GM12878 (cell line): Measurements from ENCODE around the gene HDDC2. TPM values are rescaled to one million over a fixed set of nuclear protein-coding genes. Genes with fewer than 3 reads are reported as not detected.

Experiments
- ATAC-seq: fragments of 200-7000 bp; cut with Tn5 transposase; 3 replicates; pipeline ENCODE4 v1.9.1; 2020; ENCODE audit warnings: mild to moderate bottlenecking, moderate library complexity
- BruUV-seq: library from RNA; stranded (reverse); fragments of 400-500 nt; replicated peaks from 2 replicates; lab custom pipeline; 2021; lab: Mats Ljungman, UMichigan
- CTCF ChIA-PET: fragments of 300-600 bp; sonication (Branson Sonifier 250); formaldehyde crosslinking; extraction: SDS; loops from one replicate; lab custom pipeline; 2021; ENCODE audit warnings: inconsistent platforms; lab: Yijun Ruan, JAX
- POLR2A ChIA-PET: fragments of 350-600 bp; formaldehyde crosslinking; extraction: SDS; loops from one replicate; lab custom pipeline; 2021; ENCODE audit warnings: inconsistent platforms; lab: Charles Lee
- RAD21 ChIA-PET: fragments of 300-600 bp; sonication (Branson Sonifier 250); formaldehyde crosslinking; loops from one replicate; lab custom pipeline; 2023; ENCODE audit warnings: antibody characterized with exemption; ENCODE audit not compliant: unreplicated experiment; lab: Charles Lee
- SMC1A ChIA-PET: fragments of 300-600 bp; sonication (Branson Sonifier 250); formaldehyde crosslinking; loops from one replicate; lab custom pipeline; 2023; ENCODE audit not compliant: unreplicated experiment, uncharacterized antibody; lab: Charles Lee
- DNase-seq: peaks from one replicate; pipeline ENCODE4 v3.0.0-alpha.2; 2011; ENCODE audit warnings: low read depth, low spot score
- FAIRE-seq: peaks from 3 replicates; lab custom pipeline; 2011; peaks lifted over from hg19 to GRCh38; lab: Jason Lieb, UNC
- H2AFZ ChIP-seq: 2 replicates; pipeline ENCODE4 v1.6.0; 2011; ENCODE audit warnings: low read depth, low read length, control low read depth; ENCODE audit not compliant: control insufficient read depth
- H3K27ac ChIP-seq: 2 replicates; pipeline ENCODE4 v1.5.1; 2011; ENCODE audit warnings: control low read depth; ENCODE audit not compliant: control insufficient read depth, insufficient read depth
- H3K27me3 ChIP-seq, 2 experiments: replicated peaks in 1 of 2; 2 replicates each; pipeline versions ENCODE4 v1.6.0 to v1.6.1; 2011; ENCODE audit warnings: low read length in 1 of 2; ENCODE audit not compliant: control insufficient read depth in 2 of 2, insufficient read depth in 2 of 2
- H3K36me3 ChIP-seq, 2 experiments: 2 replicates each; pipeline ENCODE4 v1.5.1; 2011; ENCODE audit warnings: low read length in 1 of 2; ENCODE audit not compliant: control insufficient read depth in 2 of 2, insufficient read depth in 2 of 2
- H3K4me1 ChIP-seq: 2 replicates; pipeline ENCODE4 v1.6.1; 2011; ENCODE audit warnings: mild to moderate bottlenecking, low read length, moderate library complexity, mixed read lengths; ENCODE audit not compliant: control insufficient read depth, insufficient read depth
- H3K4me2 ChIP-seq: 2 replicates; pipeline ENCODE4 v1.6.0; 2011; ENCODE audit warnings: control low read depth; ENCODE audit not compliant: control insufficient read depth, insufficient read depth
- H3K4me3 ChIP-seq: fragments of 200-600 bp; sonication (generic); 2 replicates; pipeline ENCODE4 v1.5.1; 2016
- H3K79me2 ChIP-seq: 2 replicates; pipeline ENCODE4 v1.6.0; 2011; ENCODE audit warnings: low read length; ENCODE audit not compliant: control insufficient read depth, insufficient read depth
- H3K9ac ChIP-seq: 2 replicates; pipeline ENCODE4 v1.8.0; 2011; ENCODE audit warnings: low read length, control low read depth, mixed read lengths; ENCODE audit not compliant: control insufficient read depth, insufficient read depth
- H3K9me3 ChIP-seq: replicated peaks from 3 replicates; pipeline ENCODE4 v1.5.1; 2011; ENCODE audit warnings: mild to moderate bottlenecking, low read length; ENCODE audit not compliant: control insufficient read depth, insufficient read depth
- H4K20me1 ChIP-seq: 2 replicates; pipeline ENCODE4 v1.6.0; 2011; ENCODE audit not compliant: control insufficient read depth, insufficient read depth
- ATF7 ChIP-seq: fragments of 450-650 bp; IDR thresholded peaks from 2 replicates; pipeline ENCODE4 v1.6.1; 2016; ENCODE audit warnings: low read depth, mild to moderate bottlenecking
- BHLHE40 ChIP-seq, 2 experiments: fragments of 450-650 bp in 1 of 2; IDR thresholded peaks; 2 replicates each; pipeline ENCODE4 v1.6.1; 2011 to 2017; ENCODE audit warnings: low read depth in 2 of 2, borderline replicate concordance in 1 of 2, improper control_type of control experiment in 1 of 2, low read length in 1 of 2, mild to moderate bottlenecking in 1 of 2
- CREM ChIP-seq: IDR thresholded peaks from 2 replicates; pipeline ENCODE4 v1.6.1; 2014; ENCODE audit warnings: antibody characterized with exemption, low read depth
- HCFC1 ChIP-seq: fragments of 150-350 bp; IDR thresholded peaks from 2 replicates; pipeline ENCODE4 v1.6.1; 2014; ENCODE audit warnings: low read length
- MEF2A ChIP-seq: IDR thresholded peaks from 2 replicates; pipeline ENCODE4 v1.6.1; 2011; ENCODE audit warnings: low read depth, mild to moderate bottlenecking, low read length, moderate library complexity; ENCODE audit not compliant: insufficient read depth
- NR2F1 ChIP-seq: fragments of 450-650 bp; conservative IDR thresholded peaks from 2 replicates; pipeline ENCODE4 v1.6.1; 2017; ENCODE audit warnings: mild to moderate bottlenecking
- POLR2A ChIP-seq: IDR thresholded peaks from 2 replicates; pipeline ENCODE4 v1.6.1; 2011; ENCODE audit warnings: low read depth, mild to moderate bottlenecking, low read length
- SMAD1 ChIP-seq: fragments of 450-650 bp; IDR thresholded peaks from 2 replicates; pipeline ENCODE4 v1.6.1; 2018; ENCODE audit warnings: mild to moderate bottlenecking, low read depth; ENCODE audit not compliant: partially characterized antibody
- SMAD5 ChIP-seq: IDR thresholded peaks from 2 replicates; pipeline ENCODE4 v1.6.1; 2016; ENCODE audit warnings: antibody characterized with exemption, low read depth
- TARDBP ChIP-seq: IDR thresholded peaks from 2 replicates; pipeline ENCODE4 v1.6.1; 2016; ENCODE audit warnings: borderline replicate concordance
- TCF12 ChIP-seq: IDR thresholded peaks from 2 replicates; pipeline ENCODE4 v1.6.1; 2011; ENCODE audit warnings: low read depth, mild to moderate bottlenecking, low read length
- WGBS: methylation state at CpG from one replicate; pipeline ENCODE4 v1.1.6; 2016; ENCODE audit warnings: low lambda C conversion rate; ENCODE audit not compliant: insufficient replicate concordance, insufficient coverage; ENCODE audit errors: missing lambda C conversion rate; 5-methylcytosine and 5-hydroxymethylcytosine counted together
- in situ Hi-C: fragments of 300-500 bp; cut with MboI; formaldehyde crosslinking; loops from 9 replicates; pipeline ENCODE4 v1.14.3; 2018; ENCODE audit warnings: mixed read lengths
- intact Hi-C: fragments of 100-400 bp; cut with micrococcal nuclease; formaldehyde crosslinking; loops from one replicate; pipeline ENCODE4 v1.14.2; 2022; ENCODE audit not compliant: unreplicated experiment
- polyA plus RNA-seq, 11 experiments: library from polyadenylated mRNA; depleted of rRNA in 4 of 11; unstranded in 6 of 11; stranded (reverse) in 5 of 11; fragments of >200 nt; fragmentation: Nextera tagmentation in 4 of 11; fragmentation: Illumina TruSeq in 1 of 11; extraction: Ambion mirVana in 4 of 11; extraction: Trizol in 1 of 11; gene quantifications; 1 replicate in 1 of 11; 2 replicates in 10 of 11; pipeline versions ENCODE4 v1.2.1 to v1.2.3, GENCODE V29; 2011 to 2016; ENCODE audit warnings: inconsistent platforms in 2 of 11, missing spikeins in 2 of 11, low read depth in 1 of 11
- total RNA-seq, 4 experiments: library from RNA; depleted of rRNA in 3 of 4; stranded (reverse); fragments of >200 nt in 3 of 4; fragmentation: Illumina TruSeq in 1 of 4; extraction: Trizol in 1 of 4; gene quantifications; 2 replicates each; pipeline versions ENCODE4 v1.2.1 to v1.2.3, GENCODE V29; 2013 to 2021
- TF ChIP-seq, protein P1 (sequence below): fragments of 450-650 bp; conservative IDR thresholded peaks from 2 replicates; pipeline ENCODE4 v1.6.1; 2017; ENCODE audit warnings: mild to moderate bottlenecking, moderate library complexity
- TF ChIP-seq, protein P2 (sequence below): IDR thresholded peaks from 2 replicates; pipeline ENCODE4 v1.6.1; 2011; ENCODE audit warnings: mild to moderate bottlenecking, low read depth, low read length, moderate library complexity; ENCODE audit not compliant: insufficient replicate concordance
- TF ChIP-seq, protein P3 (sequence below): IDR thresholded peaks from 2 replicates; pipeline ENCODE4 v1.6.1; 2012; ENCODE audit warnings: low read depth, low read length, improper control_type of control experiment

The HDDC2 gene
- total and polyA plus RNA-seq, 10 of the 15 experiments (the other 5 are each of a cell fraction or from before 2014, with no cell fraction given): 54.5 to 148 (median 92.7) TPM

DNA sequence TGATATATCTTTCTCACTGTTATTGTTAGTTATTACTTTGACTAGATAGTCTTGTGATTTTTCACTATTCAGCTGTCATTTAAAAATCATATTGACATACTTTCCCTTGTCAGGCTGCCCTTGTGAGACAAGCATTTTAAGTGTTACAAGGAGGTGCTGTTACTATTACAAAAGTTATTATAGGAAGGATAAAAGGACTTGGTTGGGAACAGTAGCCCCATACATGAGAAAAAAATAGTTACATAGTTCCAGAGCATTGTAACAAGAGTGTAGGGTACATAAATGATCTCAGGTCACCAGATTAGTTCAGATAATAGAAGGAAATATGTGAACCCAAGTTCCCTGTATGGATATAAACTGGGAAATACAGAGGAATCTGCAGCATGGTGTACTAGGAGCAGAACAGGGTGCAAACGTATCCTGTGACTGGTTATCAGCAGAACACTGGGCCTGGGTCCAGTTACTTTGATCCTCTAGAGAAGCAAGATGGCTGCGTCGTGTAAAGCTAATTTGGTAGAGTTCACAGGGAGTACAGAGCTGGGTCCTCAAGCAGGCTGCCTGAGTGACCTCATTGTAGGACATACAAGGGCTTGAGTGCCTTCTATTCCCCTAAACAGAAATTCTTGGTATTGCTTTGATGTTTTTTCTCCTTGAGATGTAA is 38.5 kb upstream of the HDDC2 start:
- Histone ChIP-seq H2AFZ (no peak overlapping the region), H3K9me3 (no peaks in the 10 kb centered on the region), H3K4me2 (no peak overlapping the region), H3K79me2 (no peaks in the 10 kb centered on the region), H3K36me3 (no peaks in the 10 kb centered on the region), H3K27ac (no peak overlapping the region), H3K9ac (no peak overlapping the region), H3K4me1 (no peaks in the 10 kb centered on the region), H3K4me3 (no peak overlapping the region), H4K20me1 (no peaks in the 10 kb centered on the region), H3K27me3 (no peaks in the 10 kb centered on the region)
- WGBS: 59% methylated on average over 3 of the region's 3 CpGs
- RAD21 ChIA-PET: no interaction called here
- POLR2A ChIA-PET: no interaction called here
- DNase-seq (no peak), ATAC-seq (no peak), FAIRE-seq (no peak)
- SMC1A ChIA-PET: no interaction called here
- in situ Hi-C loops (no loop called here), intact Hi-C loops (no loop called here)
- CTCF ChIA-PET: no interaction called here
- TF ChIP-seq, protein P1, sequence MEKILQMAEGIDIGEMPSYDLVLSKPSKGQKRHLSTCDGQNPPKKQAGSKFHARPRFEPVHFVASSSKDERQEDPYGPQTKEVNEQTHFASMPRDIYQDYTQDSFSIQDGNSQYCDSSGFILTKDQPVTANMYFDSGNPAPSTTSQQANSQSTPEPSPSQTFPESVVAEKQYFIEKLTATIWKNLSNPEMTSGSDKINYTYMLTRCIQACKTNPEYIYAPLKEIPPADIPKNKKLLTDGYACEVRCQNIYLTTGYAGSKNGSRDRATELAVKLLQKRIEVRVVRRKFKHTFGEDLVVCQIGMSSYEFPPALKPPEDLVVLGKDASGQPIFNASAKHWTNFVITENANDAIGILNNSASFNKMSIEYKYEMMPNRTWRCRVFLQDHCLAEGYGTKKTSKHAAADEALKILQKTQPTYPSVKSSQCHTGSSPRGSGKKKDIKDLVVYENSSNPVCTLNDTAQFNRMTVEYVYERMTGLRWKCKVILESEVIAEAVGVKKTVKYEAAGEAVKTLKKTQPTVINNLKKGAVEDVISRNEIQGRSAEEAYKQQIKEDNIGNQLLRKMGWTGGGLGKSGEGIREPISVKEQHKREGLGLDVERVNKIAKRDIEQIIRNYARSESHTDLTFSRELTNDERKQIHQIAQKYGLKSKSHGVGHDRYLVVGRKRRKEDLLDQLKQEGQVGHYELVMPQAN: no peak
- TF ChIP-seq HCFC1 (no peak), BHLHE40 (IDR thresholded peaks at IDR 0.05; ENCODE audit: borderline replicate concordance in 1 of 2, low read depth in 2 of 2, low read length in 1 of 2) (no peak), SMAD5 (no peak), TARDBP (no peak), NR2F1 (no peak), MEF2A (no peak), CREM (no peak), TCF12 (no peak), SMAD1 (no peak), POLR2A (no peak), ATF7 (no peak)
- TF ChIP-seq, protein P2, sequence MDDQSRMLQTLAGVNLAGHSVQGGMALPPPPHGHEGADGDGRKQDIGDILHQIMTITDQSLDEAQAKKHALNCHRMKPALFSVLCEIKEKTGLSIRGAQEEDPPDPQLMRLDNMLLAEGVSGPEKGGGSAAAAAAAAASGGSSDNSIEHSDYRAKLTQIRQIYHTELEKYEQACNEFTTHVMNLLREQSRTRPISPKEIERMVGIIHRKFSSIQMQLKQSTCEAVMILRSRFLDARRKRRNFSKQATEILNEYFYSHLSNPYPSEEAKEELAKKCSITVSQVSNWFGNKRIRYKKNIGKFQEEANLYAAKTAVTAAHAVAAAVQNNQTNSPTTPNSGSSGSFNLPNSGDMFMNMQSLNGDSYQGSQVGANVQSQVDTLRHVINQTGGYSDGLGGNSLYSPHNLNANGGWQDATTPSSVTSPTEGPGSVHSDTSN: no peak
- TF ChIP-seq, protein P3, sequence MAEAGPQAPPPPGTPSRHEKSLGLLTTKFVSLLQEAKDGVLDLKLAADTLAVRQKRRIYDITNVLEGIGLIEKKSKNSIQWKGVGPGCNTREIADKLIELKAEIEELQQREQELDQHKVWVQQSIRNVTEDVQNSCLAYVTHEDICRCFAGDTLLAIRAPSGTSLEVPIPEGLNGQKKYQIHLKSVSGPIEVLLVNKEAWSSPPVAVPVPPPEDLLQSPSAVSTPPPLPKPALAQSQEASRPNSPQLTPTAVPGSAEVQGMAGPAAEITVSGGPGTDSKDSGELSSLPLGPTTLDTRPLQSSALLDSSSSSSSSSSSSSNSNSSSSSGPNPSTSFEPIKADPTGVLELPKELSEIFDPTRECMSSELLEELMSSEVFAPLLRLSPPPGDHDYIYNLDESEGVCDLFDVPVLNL: no peak
- BruUV-seq: no TSS peak
